Effector CD8-positive, alpha-beta T cell (primary cell): Measurements from ENCODE around the gene SNCAIP.

ENCODE experiments used
- DNase-seq: peaks from one replicate; lab custom pipeline; 2025; lab: John Stamatoyannopoulos, UW

Gene SNCAIP

GRCh38 chr5:122429545-122430318, 117.7 kb downstream of the SNCAIP start:
- DNase-seq: no peak

GRCh38 chr5:122430319-122430586, 118.2 kb downstream of the SNCAIP start:
- no peak for DNase-seq

DNA sequence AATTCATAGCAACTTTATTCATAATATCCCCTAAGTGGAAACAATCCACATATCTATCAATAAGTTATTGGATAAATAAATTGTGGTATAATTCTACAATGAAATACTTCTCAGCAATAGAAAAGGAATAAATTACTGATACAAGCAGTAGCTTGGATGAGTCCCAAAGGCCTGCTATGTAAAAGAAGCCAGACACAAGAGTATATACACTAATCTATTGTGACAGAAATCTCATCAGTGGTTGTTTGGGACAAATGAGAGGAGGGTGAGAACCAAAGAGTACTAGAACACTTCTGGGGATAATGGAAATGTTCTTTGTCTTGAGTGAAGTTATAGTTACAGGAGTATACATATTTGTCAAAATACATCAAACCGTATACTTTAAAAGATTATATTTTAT, 119.3 kb downstream of the SNCAIP start:
- no peak for DNase-seq

GRCh38 chr5:122434205-122434970, 122.4 kb downstream of the SNCAIP start:
- no peak for DNase-seq

GRCh38 chr5:122435234-122435633, 123.2 kb downstream of the SNCAIP start:
- DNase-seq: no peak

GRCh38 chr5:122435761-122436160, 123.7 kb downstream of the SNCAIP start:
- DNase-seq: no peak

DNA sequence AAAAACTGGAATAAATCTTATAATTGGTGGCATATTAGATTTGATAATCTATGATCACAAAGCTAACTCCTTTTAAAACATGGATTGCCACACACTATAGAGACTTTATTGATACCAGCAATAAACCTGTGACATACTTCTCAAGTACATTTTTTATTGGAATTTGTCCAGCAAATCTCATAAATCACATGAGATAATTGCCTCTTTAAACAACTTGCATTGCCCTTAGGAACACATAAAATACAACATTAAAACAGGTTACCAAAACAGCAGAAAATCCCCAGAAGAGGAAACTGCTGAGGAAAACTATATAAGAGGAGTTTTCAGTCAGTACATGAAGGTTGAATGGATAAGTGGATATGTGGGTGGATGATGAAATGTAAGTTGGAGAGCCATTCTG, 124.6 kb downstream of the SNCAIP start:
- DNase-seq: no peak

DNA sequence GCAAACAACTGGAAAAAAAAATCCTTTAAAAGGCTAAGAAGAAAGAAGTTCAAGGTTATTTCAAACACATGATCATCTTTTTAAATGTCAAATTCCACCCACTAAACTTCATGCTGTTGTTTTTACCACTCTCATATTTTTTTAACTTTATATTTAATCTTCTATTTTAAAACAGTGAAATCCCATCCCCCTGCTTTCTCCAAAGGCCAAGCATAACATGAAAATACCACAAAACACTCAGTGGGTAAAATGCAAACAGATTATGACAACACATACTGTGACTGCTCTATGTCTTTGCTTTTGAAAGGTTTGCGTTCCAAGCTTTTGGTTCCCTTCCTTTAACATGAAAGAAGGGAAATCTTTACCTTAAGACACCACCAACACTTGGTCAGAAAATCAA, 127.6 kb downstream of the SNCAIP start:
- DNase-seq: no peak

GRCh38 chr5:122442938-122443337, 130.9 kb downstream of the SNCAIP start:
- no peak for DNase-seq

GRCh38 chr5:122444411-122444810, 132.4 kb downstream of the SNCAIP start:
- DNase-seq: no peak

DNA sequence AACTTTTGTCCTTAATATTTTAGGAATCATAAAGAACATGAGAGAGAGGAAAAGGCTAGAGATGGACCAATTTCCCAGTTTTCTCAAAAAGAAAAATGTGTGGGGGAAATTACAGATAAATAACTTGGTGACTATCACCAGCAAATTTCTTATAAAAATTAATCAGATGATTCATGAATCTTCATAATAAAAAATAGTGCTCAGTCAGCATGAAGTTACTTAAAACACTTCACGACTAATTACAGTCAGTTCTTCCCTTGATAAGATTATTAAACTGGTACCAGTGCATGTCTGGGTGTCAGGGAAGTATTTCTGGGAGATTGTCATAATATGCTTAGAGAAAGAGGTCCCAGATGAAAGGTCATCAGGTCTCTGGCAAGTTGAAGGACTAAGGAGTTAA, 133.0 kb downstream of the SNCAIP start:
- DNase-seq: no peak

GRCh38 chr5:122447072-122447471, 135.0 kb downstream of the SNCAIP start:
- DNase-seq: no peak

DNA sequence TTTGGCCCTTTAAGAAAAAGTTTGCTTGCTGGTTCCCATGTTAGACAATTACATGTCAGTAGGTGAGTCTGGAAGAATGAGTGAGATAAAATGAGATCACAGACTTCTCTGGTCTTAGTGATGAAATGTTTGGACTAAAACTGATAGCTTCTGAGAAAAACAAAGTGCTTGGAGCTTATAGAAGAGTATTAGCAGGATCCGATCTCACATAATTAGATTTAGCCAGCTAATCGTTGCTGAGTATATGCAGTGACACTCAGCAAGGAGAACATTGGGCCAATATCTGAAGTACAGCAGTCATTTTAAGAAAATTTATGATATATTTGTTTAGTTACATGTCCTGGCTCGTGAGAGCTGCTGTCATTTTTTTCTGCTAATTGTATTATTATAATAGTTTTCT, 135.8 kb downstream of the SNCAIP start:
- DNase-seq: no peak

DNA sequence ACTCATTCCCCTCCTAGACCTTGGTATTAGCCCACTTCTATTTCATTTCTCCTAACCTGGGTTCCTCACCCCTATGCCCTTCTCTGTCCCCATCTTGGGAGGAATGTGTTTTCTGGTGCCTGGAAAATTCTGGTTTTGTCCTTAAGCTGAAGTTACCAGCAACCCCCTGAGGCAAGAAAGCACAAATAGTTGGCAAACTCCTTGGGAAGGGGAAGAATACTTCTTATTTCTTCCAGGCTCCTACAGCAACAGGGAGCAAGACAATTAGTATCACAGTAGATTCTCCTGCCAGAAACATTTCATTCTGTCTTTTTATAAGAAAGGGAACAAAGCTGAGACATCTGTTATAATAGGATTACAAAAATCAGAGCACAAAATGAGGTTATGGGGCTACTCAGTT, 142.5 kb downstream of the SNCAIP start:
- DNase-seq: no peak

DNA sequence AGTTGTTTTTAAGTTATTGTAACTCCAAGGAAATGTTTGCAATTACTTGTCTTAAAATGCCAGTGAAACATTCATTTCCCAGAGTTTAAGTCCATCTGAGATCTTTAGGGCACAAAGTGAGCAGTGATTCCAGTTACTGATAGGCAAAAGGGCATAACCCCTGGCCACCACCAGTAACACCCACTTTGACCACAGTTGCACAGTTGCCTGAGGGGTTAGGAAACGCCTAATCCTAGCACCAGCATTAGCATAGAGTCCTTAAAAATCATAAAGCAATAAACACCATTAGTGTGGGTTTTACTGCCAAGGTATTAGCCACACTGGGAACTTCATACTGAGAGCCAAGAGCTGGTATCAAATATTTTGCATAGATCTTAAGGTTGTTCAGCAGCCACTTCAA, 143.9 kb downstream of the SNCAIP start:
- no peak for DNase-seq

GRCh38 chr5:122457178-122457826, 145.3 kb downstream of the SNCAIP start:
- no peak for DNase-seq

DNA sequence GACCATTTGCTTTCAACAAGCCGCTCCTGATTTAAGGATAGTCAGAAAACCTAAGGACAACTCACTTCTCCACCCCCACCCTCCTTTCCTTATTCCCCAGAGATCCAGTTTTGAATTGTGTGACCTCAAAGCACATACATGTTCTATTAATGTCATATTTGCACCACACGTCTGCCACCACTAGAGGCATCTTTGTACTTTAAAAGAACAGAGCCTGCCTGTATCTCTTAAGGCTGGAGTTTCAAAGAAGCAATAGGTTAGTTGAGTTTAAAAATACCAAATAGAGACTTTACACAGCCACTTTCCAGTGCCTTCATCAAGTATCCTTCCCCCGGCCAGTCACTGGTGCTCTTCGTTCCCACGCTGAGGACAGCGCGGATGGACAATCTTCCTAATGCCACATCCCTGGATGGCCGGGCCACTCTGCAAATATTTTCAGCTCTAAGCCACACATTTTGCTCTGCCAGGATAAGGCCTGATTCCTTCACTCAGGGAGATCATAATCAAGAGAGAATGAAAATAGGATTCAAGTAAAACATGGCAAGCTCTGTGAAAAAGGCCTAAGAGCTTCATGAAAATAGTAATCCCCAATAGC, 146.3 kb downstream of the SNCAIP start:
- no peak for DNase-seq

DNA sequence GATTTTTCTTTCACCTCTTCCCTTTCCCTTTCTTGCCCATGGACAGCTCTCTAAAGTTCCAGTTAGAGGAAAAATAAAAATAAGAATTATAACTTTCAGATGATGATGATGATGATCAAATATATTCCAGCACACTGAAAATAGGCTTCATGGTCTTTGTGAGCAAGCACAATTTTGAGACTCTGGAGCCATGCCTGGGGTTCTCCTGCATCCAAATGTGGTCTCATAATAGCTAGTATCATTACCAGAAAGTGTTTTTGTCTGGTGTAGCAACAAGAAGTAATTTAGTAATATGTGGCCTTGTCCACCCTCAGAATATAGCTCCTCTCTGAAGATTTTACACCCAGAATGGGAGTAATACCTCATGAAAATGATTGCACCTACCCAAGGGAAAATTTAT, 150.4 kb downstream of the SNCAIP start:
- no peak for DNase-seq

DNA sequence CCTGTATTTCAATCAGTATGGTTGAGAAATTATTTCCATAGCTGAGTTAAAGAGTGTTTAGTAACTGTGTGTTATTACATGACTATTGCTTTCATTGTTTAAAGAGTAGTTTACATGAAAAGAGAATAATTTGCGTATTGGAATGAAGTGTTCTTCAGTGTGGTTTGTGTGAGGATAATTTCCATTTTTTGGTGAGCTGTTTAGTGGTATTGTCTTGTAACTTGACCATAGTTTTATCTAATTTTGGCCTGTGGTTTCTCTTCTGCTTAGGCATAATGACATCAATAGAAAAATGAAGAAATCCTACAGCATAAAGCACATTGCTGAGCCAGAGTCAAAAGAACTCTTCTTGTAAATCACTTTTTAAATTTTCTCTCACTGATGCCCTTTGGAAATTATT, 151.2 kb downstream of the SNCAIP start:
- no peak for DNase-seq

DNA sequence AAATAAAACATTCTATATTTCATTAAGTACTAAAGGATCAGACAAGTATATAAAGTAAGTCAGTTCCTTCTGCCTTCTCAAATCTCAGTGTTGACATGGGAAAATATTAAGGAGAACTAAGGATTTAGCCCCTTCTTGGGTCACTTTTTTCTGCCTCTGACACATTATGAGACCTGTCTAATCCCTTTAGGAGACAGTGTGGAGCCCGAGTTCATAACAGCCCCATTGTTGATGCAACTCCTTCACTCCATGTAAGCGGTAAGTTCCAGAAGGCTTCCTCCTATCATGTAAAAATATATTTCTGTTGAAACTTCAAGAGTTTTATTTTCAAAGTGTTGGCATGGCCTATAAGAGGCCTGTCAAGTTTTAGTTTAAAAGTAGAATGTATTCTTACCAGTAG, 152.2 kb downstream of the SNCAIP start:
- DNase-seq: no peak

DNA sequence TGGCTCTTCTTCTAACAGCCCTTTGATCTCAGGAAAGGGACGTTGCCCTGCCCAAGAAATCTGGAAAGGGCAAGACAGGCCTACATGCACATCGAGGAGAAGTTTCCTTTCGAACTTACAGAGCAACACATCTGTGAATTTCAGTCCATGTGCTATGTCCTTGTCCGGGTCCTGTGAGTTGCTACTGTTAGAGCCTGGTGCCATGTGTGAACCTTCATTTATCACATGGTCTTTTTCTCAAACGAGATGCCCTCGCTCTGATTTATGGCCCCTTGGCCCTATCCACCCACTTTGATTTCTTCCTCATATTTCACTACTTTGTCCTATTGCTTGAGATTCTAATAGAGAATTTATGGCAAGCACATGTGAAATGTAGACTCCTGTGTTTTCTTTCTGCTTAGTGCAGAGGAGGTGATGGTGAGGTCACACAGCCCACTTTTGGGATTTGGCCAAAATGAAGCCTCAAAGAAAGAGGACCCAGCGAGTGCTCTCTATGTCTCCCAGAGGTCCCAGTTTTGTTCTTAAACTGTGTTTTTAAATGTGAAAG, 153.1 kb downstream of the SNCAIP start:
- DNase-seq: no peak

DNA sequence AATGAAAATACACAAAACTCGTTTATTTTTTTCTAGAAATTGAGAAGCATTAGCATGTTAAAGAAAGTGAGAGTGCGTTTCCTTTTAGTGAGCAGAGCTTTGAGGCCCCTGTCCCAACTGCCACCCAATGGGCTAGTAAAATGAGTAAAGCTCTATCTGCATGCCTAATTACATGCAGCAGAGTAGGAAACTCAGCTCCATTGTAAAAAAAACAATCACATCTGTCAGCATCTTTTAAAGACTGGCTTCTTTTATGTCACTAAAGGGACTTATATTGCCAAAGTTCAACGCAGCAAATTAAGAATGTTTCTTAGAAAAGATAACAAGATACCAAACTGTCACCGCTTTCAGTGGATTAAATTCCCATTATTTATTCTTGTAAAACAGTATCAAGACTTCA, 154.0 kb downstream of the SNCAIP start:
- no peak for DNase-seq
